DMS153 (cell line): ENCODE results near the gene PACRG.

Experiments used
- DNase-seq: peaks from one replicate; lab custom pipeline; 2025; lab: John Stamatoyannopoulos, UW

Gene PACRG

DNA sequence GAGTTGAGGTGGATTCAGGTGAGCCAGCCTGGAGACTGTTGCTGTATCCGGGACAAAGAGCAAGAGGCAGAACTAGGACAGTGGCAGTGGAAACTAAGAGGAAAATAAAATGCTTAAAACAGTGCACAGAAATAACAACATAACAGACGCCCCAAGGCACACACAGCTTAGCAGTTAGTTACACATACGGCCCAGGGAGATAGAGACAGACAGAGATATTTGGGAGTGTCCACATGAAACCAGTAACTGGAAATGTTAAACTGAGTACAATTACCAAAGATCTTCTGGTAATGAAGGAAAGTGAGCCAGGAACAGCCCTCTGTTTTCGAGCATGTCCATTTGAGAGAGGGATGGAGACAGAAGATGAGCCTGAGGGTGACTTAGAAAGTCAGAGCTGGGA, 449.2 kb downstream of the PACRG start:
- DNase-seq, result no peak

DNA sequence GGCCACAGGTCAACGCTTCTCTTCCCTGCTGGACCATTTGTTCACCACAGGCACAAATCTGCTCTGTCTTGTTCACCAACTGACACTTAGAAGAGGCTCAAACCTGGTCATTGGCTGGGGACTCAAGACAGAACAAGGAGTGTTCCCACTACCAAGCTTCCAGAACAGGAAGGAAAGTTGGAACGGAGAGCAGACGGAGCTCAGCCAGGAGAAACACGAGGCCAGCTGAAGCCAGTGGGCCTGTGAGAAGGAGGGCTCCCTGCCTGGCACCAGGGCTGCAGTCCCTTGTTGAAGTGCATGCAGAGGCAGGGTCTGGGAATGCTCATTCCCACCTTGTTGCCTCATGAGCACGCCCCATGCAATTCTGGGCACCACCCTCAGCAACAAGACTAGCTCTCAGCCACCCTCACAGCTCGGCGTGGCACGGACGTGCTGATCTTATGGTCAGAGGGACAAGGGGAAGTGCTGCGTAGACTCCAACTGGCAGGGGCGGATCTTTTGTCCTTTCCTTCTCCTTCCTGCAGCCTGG, 450.2 kb downstream of the PACRG start:
- no peak for DNase-seq

DNA sequence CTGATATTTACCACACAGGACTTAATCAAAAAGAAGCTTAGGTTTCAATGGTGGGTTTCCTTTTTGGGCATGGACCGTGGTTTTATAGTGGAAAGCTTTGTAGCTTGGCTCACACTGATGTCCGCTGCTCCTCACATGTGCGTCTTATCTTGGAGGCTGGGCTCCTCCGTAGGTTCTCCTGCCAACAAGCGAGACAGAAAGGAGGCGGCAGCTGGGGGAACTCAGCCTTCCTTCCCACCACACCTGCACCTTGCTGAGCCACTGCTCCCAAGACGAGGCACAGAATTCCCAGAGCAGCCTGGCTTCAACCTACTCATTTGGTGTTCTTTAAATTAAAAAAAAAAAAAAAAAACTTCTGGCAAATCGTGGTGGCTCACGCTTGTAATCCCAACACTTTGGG, 451.3 kb downstream of the PACRG start:
- no peak for DNase-seq

DNA sequence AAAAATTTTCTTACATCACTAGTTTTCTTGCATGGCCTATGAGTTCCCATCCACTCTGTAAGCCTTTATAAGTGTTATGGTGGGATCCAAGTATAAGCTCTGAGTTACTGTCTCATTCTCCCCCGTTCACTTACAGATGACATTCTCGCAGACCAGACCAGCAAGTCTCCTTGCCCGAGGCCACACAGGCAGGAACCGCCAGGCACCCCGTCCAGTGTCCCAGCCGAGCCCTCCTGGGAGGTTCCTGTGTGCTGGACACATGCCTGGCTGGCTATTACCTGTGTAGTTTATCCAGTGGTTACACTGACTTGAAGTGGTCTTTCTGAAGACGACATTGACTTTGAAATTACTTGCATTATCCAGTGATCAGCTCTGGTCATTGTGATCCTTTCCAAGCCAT, 451.9 kb downstream of the PACRG start:
- no peak for DNase-seq

DNA sequence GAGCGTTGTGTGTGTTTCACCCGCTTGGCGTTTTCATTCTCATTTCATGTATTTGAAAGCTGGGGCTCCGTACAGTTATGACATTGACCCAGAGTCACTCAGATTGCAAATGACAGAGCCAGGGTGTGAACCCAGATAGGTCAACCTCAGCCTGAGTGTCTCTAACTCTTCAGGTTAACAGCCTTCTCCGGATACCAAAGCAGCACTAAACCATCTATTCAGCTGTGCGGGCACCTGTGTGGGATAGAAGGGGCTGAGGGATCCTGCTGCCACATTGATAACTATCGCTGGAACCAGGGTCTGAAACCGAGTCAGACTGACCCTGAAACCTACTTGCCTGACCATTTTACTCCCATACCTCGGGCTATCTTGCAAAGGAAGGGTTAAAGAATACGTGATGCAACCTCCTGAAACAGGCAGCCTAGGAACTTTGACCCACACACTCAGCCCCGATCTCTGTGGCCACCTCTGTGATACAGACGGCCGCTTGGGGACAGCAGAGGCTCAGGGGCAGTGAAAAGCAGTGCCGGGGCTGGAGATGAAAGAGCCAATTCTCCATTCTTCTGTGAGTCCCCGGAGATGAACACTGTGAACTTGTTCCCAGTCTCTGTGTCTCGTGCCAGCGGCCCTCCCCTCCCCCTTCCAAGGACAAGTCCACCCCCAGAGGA, 453.2 kb downstream of the PACRG start:
- DNase-seq, result no peak

DNA sequence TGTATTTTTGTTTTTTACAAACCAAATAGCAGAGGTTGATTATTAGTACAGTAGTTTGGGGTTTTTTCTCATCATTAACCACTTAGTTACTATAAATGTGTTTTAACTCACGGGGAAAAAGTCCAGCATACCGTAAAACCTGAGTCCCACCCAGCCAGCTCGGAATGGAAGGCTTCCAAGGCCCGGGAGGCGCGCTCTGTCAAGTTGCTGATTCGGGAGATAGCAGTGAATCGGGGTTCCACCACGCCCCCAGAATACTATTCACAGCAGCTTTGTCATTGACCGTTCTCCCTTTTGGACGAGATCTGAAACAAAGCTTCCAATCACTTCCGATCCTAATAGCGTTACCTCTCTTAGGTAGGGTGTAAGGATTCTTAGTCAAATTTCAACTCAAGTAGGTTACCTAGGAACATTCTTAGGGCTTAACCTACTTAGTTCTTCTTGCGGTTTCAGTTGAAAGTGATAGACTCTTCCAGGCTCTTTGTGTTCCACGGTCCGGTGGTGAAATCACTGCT, 453.9 kb downstream of the PACRG start:
- no peak for DNase-seq

DNA sequence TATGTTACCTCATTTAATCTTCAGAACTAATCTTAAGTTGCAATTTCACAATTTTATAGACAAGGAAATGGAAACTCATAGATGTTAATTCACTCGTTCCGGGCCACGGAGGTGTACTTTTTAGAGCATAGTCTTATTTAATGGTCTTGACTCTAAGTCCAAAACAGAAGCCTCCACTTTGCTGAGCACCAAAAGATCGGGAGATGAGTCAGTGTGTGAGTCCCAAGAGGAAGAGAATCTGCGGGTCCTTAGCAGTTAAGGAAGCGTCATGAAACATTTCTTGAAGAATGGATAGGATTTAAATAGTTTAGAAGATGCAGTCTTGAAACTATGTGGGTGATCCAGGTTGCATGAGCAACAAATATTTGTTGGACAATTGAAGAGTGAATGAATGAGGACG, 454.9 kb downstream of the PACRG start:
- no peak for DNase-seq

DNA sequence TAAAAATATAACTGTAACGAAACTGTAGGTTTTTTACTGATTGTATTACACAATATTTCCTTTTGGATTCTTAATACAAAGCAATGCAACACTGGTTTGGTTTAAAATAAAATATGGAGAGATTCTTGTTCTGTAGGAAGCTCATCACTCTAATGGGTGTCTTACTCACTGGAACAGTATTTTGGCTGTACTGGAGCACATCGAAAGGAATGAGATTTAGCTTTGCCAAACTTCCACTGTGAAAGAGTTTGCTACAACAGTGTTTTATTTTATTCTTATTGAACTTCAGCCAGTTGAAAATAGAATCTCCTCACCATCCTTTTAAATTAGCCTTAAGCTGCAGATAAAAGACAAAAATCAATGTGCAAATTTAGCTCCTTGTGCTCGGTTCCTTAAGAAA, 456.0 kb downstream of the PACRG start:
- no peak for DNase-seq

DNA sequence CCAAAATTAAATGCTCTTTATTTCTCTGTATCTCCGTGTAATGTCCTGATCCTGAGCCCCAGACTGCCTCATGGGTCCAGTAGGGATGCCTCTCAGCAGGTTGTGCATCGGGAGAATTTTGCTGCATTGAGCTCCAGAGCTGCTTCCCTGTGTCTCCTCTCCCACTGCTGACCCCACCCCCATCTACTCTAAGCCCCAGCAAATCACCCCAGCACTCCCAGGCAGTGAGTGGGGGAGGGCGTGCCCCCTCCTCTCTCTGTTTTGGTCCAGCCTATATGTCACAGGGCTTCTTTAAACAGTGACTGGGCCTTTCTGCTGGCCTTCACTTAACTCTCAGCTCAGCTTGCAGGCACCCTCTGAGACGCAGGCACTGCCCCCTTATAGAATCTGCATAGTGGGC, 458.0 kb downstream of the PACRG start:
- no peak for DNase-seq

DNA sequence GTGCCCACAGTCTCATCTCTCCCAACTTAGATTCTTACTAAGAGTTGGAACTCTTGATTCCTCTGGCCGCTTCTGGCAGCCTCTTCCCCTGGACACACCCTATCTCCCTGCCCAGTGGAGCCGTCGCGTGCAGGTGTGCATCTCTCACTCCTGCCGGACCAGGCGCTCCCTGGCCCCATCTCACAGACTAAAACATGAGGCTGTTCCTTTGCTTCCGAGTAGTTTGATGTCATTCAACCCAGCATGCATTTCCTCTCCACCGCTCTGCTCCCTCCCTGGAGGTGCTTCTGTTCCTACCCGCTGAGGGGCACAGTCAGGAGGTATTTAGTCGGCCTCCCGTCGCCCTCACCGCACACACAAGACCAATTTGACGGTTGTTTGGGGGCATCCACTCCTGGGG, 458.8 kb downstream of the PACRG start:
- no peak for DNase-seq

DNA sequence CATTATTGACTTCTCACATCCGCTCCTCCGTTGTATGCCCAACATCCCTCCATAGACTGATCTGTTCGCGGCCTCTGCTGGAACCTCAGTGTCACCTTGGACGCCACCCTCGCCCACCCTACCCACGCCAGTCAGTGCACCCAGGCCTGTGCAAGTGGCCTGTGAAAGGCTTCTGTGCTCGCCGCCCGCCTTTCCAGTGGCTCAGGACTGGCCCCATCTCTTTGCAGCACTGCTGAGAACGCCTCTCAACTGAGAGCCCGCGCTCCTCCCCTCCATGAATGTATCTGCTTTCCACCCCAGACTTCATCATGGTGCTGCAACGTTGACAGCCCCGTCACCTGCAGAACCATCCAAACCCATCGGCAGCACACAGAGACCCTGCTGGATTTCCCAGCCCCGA, 459.4 kb downstream of the PACRG start:
- DNase-seq, result no peak

DNA sequence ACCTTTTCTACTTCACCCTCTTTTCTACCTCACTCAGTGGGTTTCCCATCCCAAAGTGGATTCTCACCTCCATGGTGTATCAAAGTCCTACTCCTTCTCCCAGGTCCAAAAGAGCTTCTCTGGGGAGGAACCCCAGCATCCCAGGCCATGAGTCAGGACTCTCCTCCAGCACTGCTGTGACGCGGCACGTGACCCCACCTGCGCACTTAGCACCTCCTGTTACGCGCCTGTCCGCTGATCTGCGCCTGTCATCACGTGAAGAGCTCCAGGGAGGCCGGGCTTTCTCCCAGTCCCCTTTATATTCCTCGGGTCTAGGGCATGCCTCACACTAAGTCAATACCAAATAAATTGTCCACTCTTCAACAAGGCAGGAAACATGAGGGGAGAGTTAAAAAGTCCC, 459.8 kb downstream of the PACRG start:
- no peak for DNase-seq

DNA sequence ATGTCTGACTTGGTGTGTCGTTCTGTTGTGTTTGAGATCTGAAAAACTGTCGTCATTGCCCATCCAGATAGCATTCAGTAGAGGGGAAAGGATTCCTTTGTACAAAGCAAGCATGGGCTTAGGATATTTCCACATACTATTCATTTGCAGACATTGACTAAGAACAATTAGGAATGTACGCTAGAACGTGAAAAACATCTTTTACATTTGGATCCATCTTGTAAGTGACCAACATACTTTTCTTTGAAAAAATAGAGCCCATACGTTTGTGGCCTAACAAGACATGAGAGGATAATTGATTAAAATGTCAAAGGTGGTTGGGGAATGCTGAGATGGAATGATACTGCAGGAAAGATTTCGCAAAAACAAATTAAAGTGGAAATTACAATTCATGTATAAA, 461.0 kb downstream of the PACRG start:
- no peak for DNase-seq

DNA sequence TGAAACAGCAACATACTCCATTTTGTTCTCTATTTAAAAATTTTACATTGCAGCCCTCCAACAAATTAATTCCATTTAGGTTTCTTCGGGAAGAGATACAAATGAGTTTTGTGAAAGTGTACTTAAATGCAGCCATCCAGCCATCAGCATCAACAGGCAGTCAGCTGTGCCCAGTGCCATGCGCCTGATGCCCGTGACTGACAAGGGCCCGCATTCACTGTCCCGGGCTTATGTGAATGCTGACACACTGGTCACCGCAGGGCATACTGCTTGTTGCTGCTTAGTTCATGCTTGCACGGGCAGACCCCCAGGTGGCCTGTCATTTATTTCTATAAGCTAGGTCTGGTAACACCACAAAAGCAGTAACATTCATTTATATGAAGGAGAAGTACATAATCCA, 461.8 kb downstream of the PACRG start:
- DNase-seq, result no peak

DNA sequence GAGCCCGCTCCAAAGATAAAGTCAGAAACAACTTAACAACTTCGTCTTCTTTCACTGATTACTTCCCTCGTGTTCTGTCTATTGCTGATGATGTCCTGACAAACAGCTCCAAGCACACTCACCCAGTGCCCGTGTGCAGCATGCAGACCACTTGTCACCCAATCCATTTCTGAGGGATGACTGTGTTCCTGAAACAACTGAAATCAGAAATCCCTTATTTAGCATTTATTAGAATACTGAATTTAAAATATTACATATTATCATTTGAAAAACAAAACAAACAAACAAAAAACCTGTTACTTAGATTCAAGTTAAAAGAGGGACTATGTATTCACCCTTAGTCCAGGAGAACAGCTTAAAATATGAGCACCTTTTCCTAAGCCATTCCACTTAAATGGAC, 463.0 kb downstream of the PACRG start:
- DNase-seq, result no peak

DNA sequence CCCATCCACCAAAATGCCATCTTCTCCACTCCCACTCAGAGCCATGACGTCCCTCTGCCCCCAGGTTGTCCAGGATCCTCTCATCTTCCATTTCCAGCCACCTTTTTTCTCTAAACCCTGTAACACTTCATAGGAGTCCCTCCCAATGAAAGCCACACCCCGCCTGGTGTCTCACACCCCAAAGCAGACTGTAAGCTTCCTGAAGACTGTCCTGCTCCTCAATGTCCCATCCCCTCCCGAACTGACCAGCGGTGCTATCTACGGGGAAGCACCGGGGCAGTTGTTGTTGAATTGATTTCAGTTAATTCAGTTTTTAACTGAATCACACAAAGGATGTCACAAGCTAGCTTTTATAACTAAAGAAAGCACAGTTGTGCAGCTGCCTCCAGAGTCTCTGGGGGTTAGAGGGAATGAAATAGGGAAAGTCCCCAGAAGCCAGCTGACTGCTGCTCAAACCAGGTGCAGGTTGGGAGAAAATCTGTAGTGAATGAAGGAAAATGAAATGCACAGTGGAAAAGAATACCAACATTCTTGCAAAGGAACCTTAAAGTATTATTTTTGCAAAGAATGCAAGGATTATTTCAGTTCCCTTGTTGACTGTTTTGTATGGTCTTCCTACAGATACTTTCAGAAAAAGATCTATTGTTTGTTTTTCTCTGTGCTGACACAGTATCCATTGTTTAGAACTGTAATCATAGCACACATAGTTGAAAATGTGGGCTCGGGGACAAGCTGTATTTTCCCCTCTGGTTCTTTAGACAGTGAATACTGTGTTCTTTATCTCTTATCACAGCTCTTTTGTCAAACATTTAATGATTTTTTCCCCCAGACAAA, 464.1 kb downstream of the PACRG start:
- DNase-seq, result no peak

DNA sequence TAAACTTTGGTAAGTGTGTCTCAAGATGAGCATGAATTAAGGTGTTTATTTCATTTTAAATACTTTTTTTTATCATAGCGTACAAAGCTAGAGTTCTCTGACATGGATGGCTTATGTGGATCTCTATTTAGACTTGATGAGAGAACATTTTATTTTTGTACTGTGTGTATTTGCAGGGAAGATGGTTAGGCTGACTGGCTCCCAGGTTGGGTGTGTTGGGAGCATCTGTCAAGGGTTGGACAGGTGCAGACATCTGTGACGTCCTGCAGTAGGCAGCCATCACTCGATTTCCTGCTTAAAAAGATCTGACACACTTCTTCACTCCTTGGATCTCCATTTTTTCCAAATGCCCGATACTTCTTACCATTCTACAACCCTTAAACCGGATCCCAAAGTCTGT, 464.8 kb downstream of the PACRG start:
- no peak for DNase-seq

DNA sequence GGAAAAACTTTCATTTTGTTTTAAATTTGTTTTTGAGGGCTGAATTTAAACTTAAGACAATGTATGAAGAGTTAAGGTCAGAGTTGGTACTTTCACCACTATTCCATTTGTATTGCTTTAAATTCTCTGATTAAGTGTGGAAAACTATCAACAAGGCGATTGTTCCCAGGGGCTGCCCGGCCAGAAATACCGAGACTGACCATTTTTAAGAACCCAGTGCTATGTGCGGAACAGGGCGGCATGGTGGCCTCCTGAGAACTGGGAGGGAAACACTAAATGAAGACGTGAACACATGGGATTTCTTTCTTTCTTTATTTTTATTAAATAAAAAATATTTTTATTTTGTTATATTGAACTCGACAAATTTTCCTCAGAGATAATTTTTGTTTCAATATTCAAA, 465.6 kb downstream of the PACRG start:
- DNase-seq, result no peak

DNA sequence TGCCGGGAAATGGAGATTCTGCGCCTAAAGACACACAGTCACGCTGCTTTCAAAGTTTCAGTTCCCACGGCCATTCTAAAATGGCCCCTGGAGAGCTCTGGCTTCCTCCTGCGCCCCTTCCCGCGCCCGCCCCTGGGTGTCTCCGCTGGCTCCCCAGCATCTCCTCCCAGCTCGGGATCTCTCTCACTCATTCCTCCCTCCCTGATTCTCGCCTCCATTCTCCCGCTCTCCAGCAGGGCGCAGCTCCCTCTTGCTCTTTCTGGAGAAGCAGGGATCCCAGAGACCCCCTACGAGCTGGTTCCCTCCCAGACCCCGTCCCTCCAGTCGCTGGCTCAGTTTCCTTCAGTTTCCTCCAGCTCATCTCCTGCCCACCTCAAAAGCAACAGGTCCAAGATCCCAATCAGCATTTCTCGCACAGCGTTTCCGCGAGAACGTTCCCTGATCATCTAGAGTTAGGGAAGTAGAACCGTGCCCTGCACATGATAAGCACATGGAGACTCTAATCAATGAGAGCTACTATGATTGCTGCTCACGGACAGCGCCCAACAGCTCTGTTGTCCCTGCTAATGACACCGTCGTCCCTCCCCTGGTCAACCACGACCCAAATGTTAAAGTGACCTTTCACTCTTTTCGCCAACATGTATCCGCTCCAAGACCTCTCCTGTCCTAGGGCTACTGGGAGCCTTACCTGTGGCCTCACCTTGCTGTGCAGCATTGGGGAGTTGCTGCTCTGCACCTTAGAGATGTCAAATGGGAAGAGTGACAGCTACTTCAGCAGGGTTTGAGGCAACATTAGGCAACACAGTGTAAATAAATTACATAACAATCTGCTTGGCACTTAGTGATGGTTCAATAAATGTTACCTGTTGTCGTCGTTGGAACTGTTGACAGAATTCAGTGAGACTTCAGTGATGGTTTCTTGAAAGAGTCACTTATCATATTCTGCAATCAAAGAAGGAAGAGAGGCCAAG, 468.2 kb downstream of the PACRG start:
- no peak for DNase-seq

DNA sequence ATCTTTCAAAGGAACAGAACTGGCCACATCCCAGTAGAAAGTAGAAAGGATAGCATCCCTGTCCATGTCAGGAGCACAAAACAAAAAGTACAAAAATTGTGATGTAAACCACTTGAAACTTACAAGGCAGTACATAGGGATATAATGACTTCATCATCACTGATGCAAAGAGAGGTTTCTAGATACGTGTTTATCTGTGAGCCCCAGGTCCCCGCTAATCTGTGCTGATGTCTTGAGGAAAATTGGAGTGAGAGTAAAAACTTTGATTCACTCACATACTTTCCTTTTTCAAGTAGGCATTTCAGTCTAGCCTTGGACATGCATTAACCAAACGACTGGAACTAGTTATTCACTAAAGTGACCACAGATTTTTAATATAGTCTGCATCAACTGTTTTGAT, 470.1 kb downstream of the PACRG start:
- DNase-seq, result no peak

DNA sequence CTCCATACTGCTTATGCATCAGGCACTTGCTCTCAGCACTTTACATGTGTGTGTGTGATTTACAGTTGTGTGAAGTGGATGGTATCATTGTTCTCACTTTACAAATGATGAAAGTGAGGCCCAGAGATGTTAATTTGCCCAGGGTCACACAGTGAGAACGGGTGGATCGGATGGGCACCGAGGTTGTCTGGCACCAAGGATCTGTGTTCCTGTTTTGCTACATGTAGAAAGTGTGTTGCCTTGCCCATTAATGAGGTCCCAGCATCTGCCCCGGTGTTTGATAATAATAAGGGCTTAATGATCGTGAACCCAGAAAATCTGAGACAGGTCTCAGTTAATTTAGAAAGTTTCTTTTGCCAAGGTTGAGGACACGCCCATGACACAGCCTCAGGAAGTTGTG, 470.6 kb downstream of the PACRG start:
- DNase-seq, result no peak

DNA sequence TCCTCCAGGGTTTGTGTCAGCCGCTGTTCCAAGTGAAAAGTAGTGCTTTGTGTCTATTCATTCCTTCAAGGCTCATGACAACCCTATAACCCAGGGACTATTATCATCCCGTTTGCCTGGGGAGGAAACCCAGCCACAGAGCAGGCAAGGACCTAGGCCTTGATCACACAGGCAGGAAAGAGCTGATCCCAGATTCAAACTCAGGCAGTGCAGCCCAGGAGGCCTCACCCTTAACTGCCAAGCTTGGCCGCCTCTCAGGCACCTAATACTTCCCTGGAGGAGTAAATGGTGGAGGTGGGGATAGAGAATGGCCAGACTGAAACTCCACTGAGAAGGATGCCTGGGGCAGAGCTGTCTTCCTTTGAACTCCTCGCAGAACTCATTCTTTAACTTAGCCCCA, 471.6 kb downstream of the PACRG start:
- no peak for DNase-seq
